Adrenal gland (tissue), 12 donors: ENCODE results near the gene CFAP90. TPM values are rescaled to one million over a fixed set of nuclear protein-coding genes. Genes with fewer than 3 reads are reported as not detected.

ENCODE experiments used
- DNase-seq, 7 donors: peaks; one replicate each; pipeline ENCODE4 v3.0.0-alpha.2; 2019 to 2020
- H3K27ac ChIP-seq, 5 donors: fragments of 200-600 bp; sonication (generic) in 4 of 5; 1 replicate in 3 of 5; 2 replicates in 2 of 5; pipeline versions ENCODE4 v1.5.1 to v1.8.0; 2016 to 2020; ENCODE audit warnings: mild to moderate bottlenecking in 1 of 5
- H3K27me3 ChIP-seq: fragments of 200-600 bp; 2 replicates; pipeline ENCODE4 v1.8.0; 2021
- H3K36me3 ChIP-seq, 2 donors: fragments of 200-600 bp; replicated peaks in 1 of 2; 1 replicate in 1 of 2; 2 replicates in 1 of 2; pipeline versions ENCODE4 v1.5.1 to v1.8.0; 2018 to 2022
- H3K4me1 ChIP-seq, 2 donors: fragments of 200-600 bp; replicated peaks in 1 of 2; 1 replicate in 1 of 2; 2 replicates in 1 of 2; pipeline versions ENCODE4 v1.5.1 to v1.8.0; 2018 to 2021
- H3K4me3 ChIP-seq, 4 donors: fragments of 200-600 bp; sonication (generic) in 3 of 4; one replicate each; pipeline ENCODE4 v1.5.1; 2016 to 2018
- H3K9me3 ChIP-seq, 3 donors: fragments of 200-600 bp; sonication (generic) in 1 of 3; replicated peaks in 1 of 3; 1 replicate in 2 of 3; 2 replicates in 1 of 3; pipeline versions ENCODE4 v1.5.1 to v1.8.0; 2016 to 2021
- CTCF ChIP-seq, 6 experiments: fragments of 450-650 bp in 4 of 6; fragments of 200-600 bp in 2 of 6; sonication (generic) in 1 of 6; IDR thresholded peaks; 1 replicate in 5 of 6; 2 replicates in 1 of 6; pipeline versions ENCODE4 v1.5.1 to v1.8.0; 2016 to 2021; ENCODE audit warnings: antibody characterized with exemption in 6 of 6, mild to moderate bottlenecking in 2 of 6, moderate library complexity in 1 of 6
- POLR2A ChIP-seq, 2 donors: fragments of 450-650 bp; IDR thresholded peaks; one replicate each; pipeline ENCODE4 v1.6.1; 2017; ENCODE audit warnings: antibody characterized with exemption in 2 of 2, mild to moderate bottlenecking in 2 of 2, moderate library complexity in 1 of 2
- WGBS, 4 donors: extraction: QIAGEN DNeasy Blood & Tissue Kit in 2 of 4; methylation state at CpG; one replicate each; pipeline versions ENCODE4 v1.1.5 to v1.1.7; 2013 to 2017; 5-methylcytosine and 5-hydroxymethylcytosine counted together
- intact Hi-C, 2 donors: fragments of 100-400 bp; cut with DNase I; formaldehyde crosslinking; loops; one replicate each; pipeline versions ENCODE4 v1.14.1 to v1.15.0; 2022 to 2023
- polyA plus RNA-seq, 3 donors: library from polyadenylated mRNA; stranded (reverse); fragments of 200-250 nt in 2 of 3; fragments of 350-450 nt in 1 of 3; fragmentation: Illumina TruSeq in 1 of 3; extraction: RNeasy Lipid Tissue Mini Kit (QIAGEN cat#74804) in 1 of 3; gene quantifications; one replicate each; pipeline ENCODE4 v1.2.3, GENCODE V29; 2013 to 2014
- total RNA-seq, 9 donors: library from RNA; depleted of rRNA in 4 of 9; stranded (reverse); fragments of >200 nt in 4 of 9; fragments of 120-200 nt in 1 of 9; fragmentation: NEBNext Ultra II Directional in 1 of 9; extraction: Animal tissue kit (Norgen Biotek cat#: 25700) in 1 of 9; gene quantifications; one replicate each; pipeline versions ENCODE4 v1.1.0 to v1.2.4, GENCODE V29; 2013 to 2023
- donor health status: healthy with polysubstance abuse.
- donor health status: Bipolar disorder and iron deficiency.
- donor health status: DM: yes; HTN: yes; CAD: no.
- donor health status: DM: no; HTN: no; CAD: no.
- donor health status: DM: no; HTN: no; CAD: no.
- donor health status: DM: yes; HTN: yes; CAD: no.

Gene CFAP90
- total and polyA plus RNA-seq, 12 donors = 0.11 to 1.3 (median 0.39) TPM; not detected in 3

- 74 to 96% (median 82%) methylated on average over 1 of the region's 1 CpG for WGBS, 4 donors
Observed at GRCh38 chr5:7852542-7852941, 1.6 kb upstream of the CFAP90 start.

GRCh38 chr5:7851617-7852289, 820 bp upstream of the CFAP90 start:
- H3K4me1 ChIP-seq = peaks cover 0 to 12% of the 10 kb centered on the region in 2 donors
- no peaks in the 10 kb centered on the region for H3K36me3 ChIP-seq
- no peaks in the 10 kb centered on the region for H3K9me3 ChIP-seq
- no peak overlapping the region for H3K4me3 ChIP-seq
- WGBS, 4 donors = 85 to 93% (median 90%) methylated on average over 8 of the region's 8 CpGs
- no peak for TF ChIP-seq CTCF (IDR thresholded peaks at IDR 0.05)
- TF ChIP-seq POLR2A (IDR thresholded peaks at IDR 0.05) = no peak
- DNase-seq = no peak
- H3K27me3 ChIP-seq = no peaks in the 10 kb centered on the region
- intact Hi-C loops = no loop called here
- peak overlapping the region in 2 of 5 donors; percentile 10 to 30 for H3K27ac ChIP-seq

More at GRCh38 chr5:7852542-7852941, 1.6 kb upstream of the CFAP90 start:
- H3K4me1 ChIP-seq = peaks cover 0 to 12% of the 10 kb centered on the region in 2 donors
- no peaks in the 10 kb centered on the region for H3K27me3 ChIP-seq
- H3K36me3 ChIP-seq = no peaks in the 10 kb centered on the region
- no peaks in the 10 kb centered on the region for H3K9me3 ChIP-seq
- DNase-seq = no peak
- no peak overlapping the region for H3K4me3 ChIP-seq
- intact Hi-C loops = no loop called here
- TF ChIP-seq POLR2A (IDR thresholded peaks at IDR 0.05) = no peak
- no peak for TF ChIP-seq CTCF (IDR thresholded peaks at IDR 0.05)
- peak overlapping the region in 2 of 5 donors; percentile 30 to 58 for H3K27ac ChIP-seq

- Histone ChIP-seq H3K4me3 (peak overlapping the region in 1 of 4 donors; percentile 54), H3K4me1 (peaks cover 0 to 12% of the 10 kb centered on the region in 2 donors), H3K27ac (peak overlapping the region in 1 of 5 donors; percentile 34), H3K27me3 (no peaks in the 10 kb centered on the region), H3K9me3 (no peaks in the 10 kb centered on the region), H3K36me3 (no peaks in the 10 kb centered on the region)
- TF ChIP-seq CTCF (IDR thresholded peaks at IDR 0.05) (peak in 1 of 6 experiments; percentile 1), POLR2A (IDR thresholded peaks at IDR 0.05) (no peak)
- 57 to 66% (median 62%) methylated on average over 16 of the region's 16 CpGs for WGBS, 4 donors
- intact Hi-C loops = no loop called here
- DNase-seq = no peak
Observed at GRCh38 chr5:7851240-7851592, 283 bp upstream of the CFAP90 start.

GRCh38 chr5:7849681-7850394, 1.1 kb downstream of the CFAP90 start:
- H3K36me3 ChIP-seq = no peaks in the 10 kb centered on the region
- 4 to 8% (median 6%) methylated on average over 11 to 44 of the region's 44 CpGs for WGBS, 4 donors
- intact Hi-C loops = no loop called here

More at GRCh38 chr5:7849681-7850394, 1.1 kb downstream of the CFAP90 start:
- Histone ChIP-seq H3K4me1 (peaks cover 0 to 12% of the 10 kb centered on the region in 2 donors), H3K4me3 (peak overlapping the region in 2 of 4 donors; percentile 34 to 54), H3K9me3 (no peaks in the 10 kb centered on the region), H3K27me3 (no peaks in the 10 kb centered on the region), H3K27ac (no peak overlapping the region)
- TF ChIP-seq POLR2A (IDR thresholded peaks at IDR 0.05) (no peak), CTCF (IDR thresholded peaks at IDR 0.05) (no peak)
- peak in 3 of 7 donors; percentile 17 to 57 (median 17) for DNase-seq
